A673 (cell line): Measurements from ENCODE around the gene PDE6A. TPM values are rescaled to one million over a fixed set of nuclear protein-coding genes. Genes with fewer than 3 reads are reported as not detected.

Experiments used
- BruUV-seq: library from RNA; stranded (reverse); fragments of 400-500 nt; replicated peaks from 2 replicates; lab custom pipeline; 2021; lab: Mats Ljungman, UMichigan
- CTCF ChIA-PET: fragments of 300-600 bp; sonication (Branson Sonifier 250); formaldehyde crosslinking; loops from one replicate; lab custom pipeline; 2022; ENCODE audit warnings: antibody characterized with exemption; lab: Charles Lee
- POLR2A ChIA-PET: fragments of 300-600 bp; sonication (Branson Sonifier 250); formaldehyde crosslinking; loops from one replicate; lab custom pipeline; 2022; ENCODE audit warnings: antibody characterized with exemption; ENCODE audit not compliant: low non-redundant PET; lab: Charles Lee
- DNase-seq: peaks from one replicate; pipeline ENCODE4 v3.0.0-alpha.2; 2015; ENCODE audit warnings: low spot score
- H3K27ac ChIP-seq: fragments of 200-600 bp; sonication (generic); 2 replicates; pipeline ENCODE4 v1.5.1; 2016; ENCODE audit warnings: mixed run types, low read depth, mild to moderate bottlenecking, mixed read lengths, antibody characterized with exemption, low read length; ENCODE audit not compliant: poor library complexity, severe bottlenecking
- H3K27me3 ChIP-seq: fragments of 200-600 bp; sonication (generic); replicated peaks from 2 replicates; pipeline ENCODE4 v1.6.1; 2017; ENCODE audit warnings: mixed run types, low read depth, mild to moderate bottlenecking, mixed read lengths, antibody characterized with exemption, low read length; ENCODE audit not compliant: insufficient read depth, poor library complexity
- H3K36me3 ChIP-seq: fragments of 200-600 bp; sonication (generic); 2 replicates; pipeline ENCODE4 v1.6.1; 2016; ENCODE audit warnings: mixed run types, mild to moderate bottlenecking, mixed read lengths, antibody characterized with exemption, low read length; ENCODE audit not compliant: insufficient read depth, poor library complexity, severe bottlenecking
- H3K4me1 ChIP-seq: fragments of 200-600 bp; sonication (generic); 2 replicates; pipeline ENCODE4 v1.6.1; 2017; ENCODE audit warnings: mixed run types, mild to moderate bottlenecking, mixed read lengths, antibody characterized with exemption, low read length; ENCODE audit not compliant: insufficient read depth, poor library complexity, severe bottlenecking
- H3K4me3 ChIP-seq: fragments of 200-600 bp; sonication (generic); 2 replicates; pipeline ENCODE4 v1.5.1; 2016; ENCODE audit warnings: low read depth, mixed run types, mild to moderate bottlenecking, mixed read lengths, low read length; ENCODE audit not compliant: poor library complexity, severe bottlenecking
- H3K9me3 ChIP-seq: fragments of 200-600 bp; sonication (generic); 2 replicates; pipeline ENCODE4 v1.6.1; 2016; ENCODE audit warnings: mixed run types, low read depth, mild to moderate bottlenecking, mixed read lengths, antibody characterized with exemption, low read length; ENCODE audit not compliant: poor library complexity, severe bottlenecking
- EZH2 ChIP-seq: fragments of 200-600 bp; sonication (generic); IDR thresholded peaks from 2 replicates; pipeline ENCODE4 v1.6.1; 2017; ENCODE audit warnings: borderline replicate concordance, low read depth, mild to moderate bottlenecking, mixed read lengths, antibody characterized with exemption, low read length; ENCODE audit not compliant: poor library complexity, severe bottlenecking
- intact Hi-C: fragments of 100-400 bp; cut with micrococcal nuclease; formaldehyde crosslinking; loops from one replicate; pipeline ENCODE4 v1.10.0; 2022; ENCODE audit not compliant: unreplicated experiment
- total RNA-seq: library from RNA; stranded (reverse); gene quantifications from 2 replicates; pipeline ENCODE4 v1.2.3, GENCODE V29; 2021
- TF ChIP-seq, protein P1 (sequence below): fragments of 300-800, 200-600 bp; sonication (generic); conservative IDR thresholded peaks from 2 replicates; pipeline ENCODE4 v1.5.1; 2017; ENCODE audit warnings: low read depth, mild to moderate bottlenecking, antibody characterized with exemption, low read length, moderate library complexity, mixed read lengths

The PDE6A gene
- total RNA-seq, 1 experiment from 2014 or later: 0.49 TPM

- POLR2A ChIA-PET: no interaction called here
- no TSS peak for BruUV-seq
- intact Hi-C loops: no loop called here
These were observed 95.2 kb downstream of the PDE6A start for GRCh38 chr5:149849280-149849965.

GRCh38 chr5:149847611-149848010, 97.0 kb downstream of the PDE6A start:
- peaks cover 6% of the 10 kb centered on the region for H3K4me1 ChIP-seq
- TF ChIP-seq EZH2: no peak
- TF ChIP-seq, protein P1, sequence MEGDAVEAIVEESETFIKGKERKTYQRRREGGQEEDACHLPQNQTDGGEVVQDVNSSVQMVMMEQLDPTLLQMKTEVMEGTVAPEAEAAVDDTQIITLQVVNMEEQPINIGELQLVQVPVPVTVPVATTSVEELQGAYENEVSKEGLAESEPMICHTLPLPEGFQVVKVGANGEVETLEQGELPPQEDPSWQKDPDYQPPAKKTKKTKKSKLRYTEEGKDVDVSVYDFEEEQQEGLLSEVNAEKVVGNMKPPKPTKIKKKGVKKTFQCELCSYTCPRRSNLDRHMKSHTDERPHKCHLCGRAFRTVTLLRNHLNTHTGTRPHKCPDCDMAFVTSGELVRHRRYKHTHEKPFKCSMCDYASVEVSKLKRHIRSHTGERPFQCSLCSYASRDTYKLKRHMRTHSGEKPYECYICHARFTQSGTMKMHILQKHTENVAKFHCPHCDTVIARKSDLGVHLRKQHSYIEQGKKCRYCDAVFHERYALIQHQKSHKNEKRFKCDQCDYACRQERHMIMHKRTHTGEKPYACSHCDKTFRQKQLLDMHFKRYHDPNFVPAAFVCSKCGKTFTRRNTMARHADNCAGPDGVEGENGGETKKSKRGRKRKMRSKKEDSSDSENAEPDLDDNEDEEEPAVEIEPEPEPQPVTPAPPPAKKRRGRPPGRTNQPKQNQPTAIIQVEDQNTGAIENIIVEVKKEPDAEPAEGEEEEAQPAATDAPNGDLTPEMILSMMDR: no peak
- no TSS peak for BruUV-seq
- H3K36me3 ChIP-seq: peaks cover 67% of the 10 kb centered on the region
- no peaks in the 10 kb centered on the region for H3K9me3 ChIP-seq
- DNase-seq: no peak
- intact Hi-C loops: no loop called here
- POLR2A ChIA-PET: interaction anchor here (0.6 kb wide), 1 partner anchor 322 kb away, joined by 5 read pairs; no protein-coding TSS in a partner anchor
- H3K27me3 ChIP-seq: no peaks in the 10 kb centered on the region
- CTCF ChIA-PET: interaction anchor here (0.6 kb wide), 1 partner anchor 118 kb away, joined by 4 read pairs; no protein-coding TSS in a partner anchor
- H3K27ac ChIP-seq: no peak overlapping the region
- no peak overlapping the region for H3K4me3 ChIP-seq

More at GRCh38 chr5:149849280-149849965, 95.2 kb downstream of the PDE6A start:
- CTCF ChIA-PET: no interaction called here
- peaks cover 8% of the 10 kb centered on the region for H3K4me1 ChIP-seq
- no peak for TF ChIP-seq EZH2
- TF ChIP-seq, protein P1: no peak
- H3K36me3 ChIP-seq: peaks cover 53% of the 10 kb centered on the region
- no peak overlapping the region for H3K4me3 ChIP-seq
- no peaks in the 10 kb centered on the region for H3K27me3 ChIP-seq
- no peaks in the 10 kb centered on the region for H3K9me3 ChIP-seq
- no peak overlapping the region for H3K27ac ChIP-seq
- DNase-seq: no peak

DNA sequence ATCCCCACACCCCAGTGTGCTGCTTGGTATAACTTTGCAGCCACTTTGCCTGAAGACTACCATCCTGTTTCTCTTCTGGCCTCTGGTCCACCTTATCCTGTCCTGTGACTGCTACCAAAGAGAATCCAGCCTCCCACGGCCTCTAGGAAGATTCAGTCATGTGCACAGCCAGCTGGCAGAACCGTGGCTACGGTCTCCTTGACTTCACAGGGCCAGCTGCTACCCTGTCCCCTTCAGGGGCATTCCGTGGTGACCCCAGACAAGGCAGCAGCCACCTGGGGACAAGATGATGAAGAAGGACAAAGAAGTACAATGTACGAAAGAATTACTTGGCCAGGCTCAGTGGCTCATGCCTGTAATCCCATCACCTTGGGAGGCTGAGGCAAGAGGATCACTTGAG, 98.6 kb downstream of the PDE6A start:
- peaks cover 14% of the 10 kb centered on the region for H3K4me1 ChIP-seq
- TF ChIP-seq EZH2: no peak
- TF ChIP-seq, protein P1: no peak
- H3K27ac ChIP-seq: no peak overlapping the region
- H3K36me3 ChIP-seq: peaks cover 79% of the 10 kb centered on the region
- no peaks in the 10 kb centered on the region for H3K9me3 ChIP-seq
- BruUV-seq: no TSS peak
- ChIA-PET CTCF (no interaction called here), POLR2A (no interaction called here)
- no peaks in the 10 kb centered on the region for H3K27me3 ChIP-seq
- intact Hi-C loops: no loop called here
- no peak overlapping the region for H3K4me3 ChIP-seq
- no peak for DNase-seq
